Measurements from ENCODE around the gene TAF1A. TPM values are rescaled to one million over a fixed set of nuclear protein-coding genes. Genes with fewer than 3 reads are reported as not detected.

Gene TAF1A
- total RNA-seq, 1 donor from 2014 or later = 7.5 TPM

DNA sequence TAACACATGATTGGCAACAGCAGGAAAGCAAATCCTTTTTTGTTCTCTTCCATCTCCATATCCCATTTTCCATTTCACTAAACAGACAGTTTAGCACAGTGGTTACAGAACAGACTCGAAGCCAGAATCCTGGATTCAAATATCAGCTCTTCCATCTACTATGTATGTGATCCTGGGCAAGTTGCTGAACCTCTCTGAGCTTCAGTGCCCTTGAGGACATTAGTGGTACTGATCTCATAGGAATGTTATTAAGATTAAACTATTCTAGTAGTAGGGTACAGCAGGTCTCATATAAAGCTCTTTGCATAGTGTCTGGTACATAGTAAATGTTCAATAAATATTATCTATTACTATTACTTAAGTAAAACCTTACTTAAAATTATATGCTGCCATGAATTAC is 28.1 kb downstream of the TAF1A start:
- no peak for FAIRE-seq

DNA sequence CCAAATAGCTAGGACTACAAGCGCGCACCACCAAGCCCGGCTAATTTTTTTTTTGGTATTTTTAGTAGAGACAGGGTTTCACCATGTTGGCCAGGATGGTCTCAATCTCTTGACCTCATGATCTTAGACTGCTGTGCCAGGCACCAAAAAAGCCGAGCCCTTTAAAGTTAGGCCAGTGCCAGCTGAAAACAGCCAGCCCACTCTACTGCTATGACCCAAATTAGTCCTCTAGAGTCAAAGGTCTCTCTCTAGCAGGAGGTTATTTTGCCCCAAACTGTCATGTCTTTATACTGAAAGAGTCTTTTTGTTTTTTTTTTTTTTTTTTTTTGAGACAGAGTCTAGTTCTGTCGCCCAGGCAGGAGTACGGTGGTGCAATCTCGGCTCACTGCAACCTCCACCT is 32.2 kb downstream of the TAF1A start:
- Histone ChIP-seq H3K9ac (ENCODE audit: low read length) (no peak overlapping the region), H3K4me3 (ENCODE audit: insufficient read depth, low read depth, low read length) (no peak overlapping the region), H3K36me3 (ENCODE audit: insufficient read depth, low read length) (peaks cover 16% of the 10 kb centered on the region), H3K4me1 (ENCODE audit: insufficient read depth, low read length) (peaks cover 5% of the 10 kb centered on the region), H3K27ac (ENCODE audit: low read depth, low read length) (no peak overlapping the region), H2AFZ (ENCODE audit: low read depth, low read length) (no peak overlapping the region), H3K9me3 (ENCODE audit: insufficient read depth, low read depth, low read length) (no peaks in the 10 kb centered on the region), H3K79me2 (ENCODE audit: insufficient read depth, low read length) (no peaks in the 10 kb centered on the region), H3K4me2 (ENCODE audit: low read length) (no peak overlapping the region), H4K20me1 (ENCODE audit: insufficient read depth, low read length) (no peaks in the 10 kb centered on the region), H3K27me3 (ENCODE audit: insufficient read depth, low read length) (no peaks in the 10 kb centered on the region)
- TF ChIP-seq, protein P1, sequence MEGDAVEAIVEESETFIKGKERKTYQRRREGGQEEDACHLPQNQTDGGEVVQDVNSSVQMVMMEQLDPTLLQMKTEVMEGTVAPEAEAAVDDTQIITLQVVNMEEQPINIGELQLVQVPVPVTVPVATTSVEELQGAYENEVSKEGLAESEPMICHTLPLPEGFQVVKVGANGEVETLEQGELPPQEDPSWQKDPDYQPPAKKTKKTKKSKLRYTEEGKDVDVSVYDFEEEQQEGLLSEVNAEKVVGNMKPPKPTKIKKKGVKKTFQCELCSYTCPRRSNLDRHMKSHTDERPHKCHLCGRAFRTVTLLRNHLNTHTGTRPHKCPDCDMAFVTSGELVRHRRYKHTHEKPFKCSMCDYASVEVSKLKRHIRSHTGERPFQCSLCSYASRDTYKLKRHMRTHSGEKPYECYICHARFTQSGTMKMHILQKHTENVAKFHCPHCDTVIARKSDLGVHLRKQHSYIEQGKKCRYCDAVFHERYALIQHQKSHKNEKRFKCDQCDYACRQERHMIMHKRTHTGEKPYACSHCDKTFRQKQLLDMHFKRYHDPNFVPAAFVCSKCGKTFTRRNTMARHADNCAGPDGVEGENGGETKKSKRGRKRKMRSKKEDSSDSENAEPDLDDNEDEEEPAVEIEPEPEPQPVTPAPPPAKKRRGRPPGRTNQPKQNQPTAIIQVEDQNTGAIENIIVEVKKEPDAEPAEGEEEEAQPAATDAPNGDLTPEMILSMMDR (IDR thresholded peaks at IDR 0.05; ENCODE audit: insufficient read depth, low read depth, low read length) = no peak
- no peak for TF ChIP-seq EZH2 (IDR thresholded peaks at IDR 0.05; ENCODE audit: insufficient read depth, low read length)
- DNase-seq (ENCODE audit: low read depth) (no peak), FAIRE-seq (no peak)
- no peaks in the 10 kb centered on the region for H3K9me3 Mint-ChIP-seq (ENCODE audit: unreplicated experiment)
- no peak overlapping the region for H3K4me3 Mint-ChIP-seq (ENCODE audit: unreplicated experiment)
- H3K4me1 Mint-ChIP-seq (ENCODE audit: low read depth, unreplicated experiment) = peaks cover 4% of the 10 kb centered on the region
- peaks cover 8% of the 10 kb centered on the region for H3K36me3 Mint-ChIP-seq (ENCODE audit: low read depth, unreplicated experiment)
- no peaks in the 10 kb centered on the region for H3K27me3 Mint-ChIP-seq (ENCODE audit: low read depth, unreplicated experiment)
- H3K27ac Mint-ChIP-seq (ENCODE audit: unreplicated experiment) = no peak overlapping the region

More for the DNA sequence above, 28.1 kb downstream of the TAF1A start:
- Mint-ChIP-seq H3K27me3 (ENCODE audit: low read depth, unreplicated experiment) (no peaks in the 10 kb centered on the region), H3K4me1 (ENCODE audit: low read depth, unreplicated experiment) (no peaks in the 10 kb centered on the region), H3K4me3 (ENCODE audit: unreplicated experiment) (no peak overlapping the region), H3K36me3 (ENCODE audit: low read depth, unreplicated experiment) (peaks cover 8% of the 10 kb centered on the region), H3K9me3 (ENCODE audit: unreplicated experiment) (no peaks in the 10 kb centered on the region), H3K27ac (ENCODE audit: unreplicated experiment) (no peak overlapping the region)
- Histone ChIP-seq H4K20me1 (ENCODE audit: insufficient read depth, low read length) (no peaks in the 10 kb centered on the region), H3K9me3 (ENCODE audit: insufficient read depth, low read depth, low read length) (no peaks in the 10 kb centered on the region), H2AFZ (ENCODE audit: low read depth, low read length) (no peak overlapping the region), H3K27ac (ENCODE audit: low read depth, low read length) (no peak overlapping the region), H3K27me3 (ENCODE audit: insufficient read depth, low read length) (no peaks in the 10 kb centered on the region), H3K4me1 (ENCODE audit: insufficient read depth, low read length) (no peaks in the 10 kb centered on the region), H3K36me3 (ENCODE audit: insufficient read depth, low read length) (peaks cover 16% of the 10 kb centered on the region), H3K79me2 (ENCODE audit: insufficient read depth, low read length) (no peaks in the 10 kb centered on the region), H3K4me3 (ENCODE audit: insufficient read depth, low read depth, low read length) (no peak overlapping the region), H3K4me2 (ENCODE audit: low read length) (no peak overlapping the region), H3K9ac (ENCODE audit: low read length) (no peak overlapping the region)
- no peak for DNase-seq (ENCODE audit: low read depth)
- TF ChIP-seq, protein P1 (IDR thresholded peaks at IDR 0.05; ENCODE audit: insufficient read depth, low read depth, low read length) = no peak
- TF ChIP-seq EZH2 (IDR thresholded peaks at IDR 0.05; ENCODE audit: insufficient read depth, low read length) = no peak

DNA sequence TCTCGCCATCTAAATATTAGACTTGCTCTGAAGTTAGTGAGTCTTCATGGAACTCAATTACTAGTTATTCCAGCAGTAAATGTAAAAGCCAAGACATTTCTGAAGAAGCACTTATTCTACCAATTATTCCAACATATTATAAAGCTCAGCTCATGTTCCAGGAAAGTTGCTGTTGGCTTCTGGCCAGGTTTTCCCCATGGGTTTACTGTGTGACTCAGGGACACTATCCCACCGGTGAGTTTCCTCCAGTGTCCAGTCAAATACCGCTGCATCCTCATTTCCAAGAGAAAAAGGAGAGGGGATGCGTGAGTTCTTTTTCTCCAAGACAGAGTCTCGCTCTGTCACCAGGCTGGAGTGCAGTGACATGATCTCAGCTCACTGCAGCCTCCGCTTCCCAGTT is 32.6 kb downstream of the TAF1A start:
- no peak for FAIRE-seq
- TF ChIP-seq, protein P1 (IDR thresholded peaks at IDR 0.05; ENCODE audit: insufficient read depth, low read depth, low read length) = no peak
- TF ChIP-seq EZH2 (IDR thresholded peaks at IDR 0.05; ENCODE audit: insufficient read depth, low read length) = no peak

More for the DNA sequence above, 32.6 kb downstream of the TAF1A start:
- no peaks in the 10 kb centered on the region for H3K79me2 ChIP-seq (ENCODE audit: insufficient read depth, low read length)
- no peak overlapping the region for H2AFZ ChIP-seq (ENCODE audit: low read depth, low read length)
- H3K36me3 ChIP-seq (ENCODE audit: insufficient read depth, low read length) = peaks cover 16% of the 10 kb centered on the region
- H3K4me3 ChIP-seq (ENCODE audit: insufficient read depth, low read depth, low read length) = no peak overlapping the region
- no peak overlapping the region for H3K4me3 Mint-ChIP-seq (ENCODE audit: unreplicated experiment)
- H3K9me3 ChIP-seq (ENCODE audit: insufficient read depth, low read depth, low read length) = no peaks in the 10 kb centered on the region
- no peak overlapping the region for H3K9ac ChIP-seq (ENCODE audit: low read length)
- H3K4me2 ChIP-seq (ENCODE audit: low read length) = no peak overlapping the region
- H3K4me1 ChIP-seq (ENCODE audit: insufficient read depth, low read length) = peaks cover 5% of the 10 kb centered on the region
- no peak for DNase-seq (ENCODE audit: low read depth)
- no peaks in the 10 kb centered on the region for H3K9me3 Mint-ChIP-seq (ENCODE audit: unreplicated experiment)
- H3K27ac ChIP-seq (ENCODE audit: low read depth, low read length) = no peak overlapping the region
- peaks cover 4% of the 10 kb centered on the region for H3K4me1 Mint-ChIP-seq (ENCODE audit: low read depth, unreplicated experiment)
- peaks cover 10% of the 10 kb centered on the region for H3K36me3 Mint-ChIP-seq (ENCODE audit: low read depth, unreplicated experiment)
- H3K27ac Mint-ChIP-seq (ENCODE audit: unreplicated experiment) = no peak overlapping the region
- H3K27me3 ChIP-seq (ENCODE audit: insufficient read depth, low read length) = no peaks in the 10 kb centered on the region
- H4K20me1 ChIP-seq (ENCODE audit: insufficient read depth, low read length) = no peaks in the 10 kb centered on the region
- no peaks in the 10 kb centered on the region for H3K27me3 Mint-ChIP-seq (ENCODE audit: low read depth, unreplicated experiment)

All from astrocyte (in vitro differentiated cells and primary cell).